HG03521 (cell line): ENCODE data around the gene CDH26.

Experiments used
- ATAC-seq: cut with Tn5 transposase; IDR thresholded peaks from one replicate; pipeline ENCODE4 v1.9.1; 2021; ENCODE audit warnings: mild to moderate bottlenecking, moderate library complexity; ENCODE audit not compliant: unreplicated experiment

Gene CDH26

GRCh38 chr20:60010689-60011458 lies 52.7 kb downstream of the CDH26 start:
- no peak for ATAC-seq

DNA sequence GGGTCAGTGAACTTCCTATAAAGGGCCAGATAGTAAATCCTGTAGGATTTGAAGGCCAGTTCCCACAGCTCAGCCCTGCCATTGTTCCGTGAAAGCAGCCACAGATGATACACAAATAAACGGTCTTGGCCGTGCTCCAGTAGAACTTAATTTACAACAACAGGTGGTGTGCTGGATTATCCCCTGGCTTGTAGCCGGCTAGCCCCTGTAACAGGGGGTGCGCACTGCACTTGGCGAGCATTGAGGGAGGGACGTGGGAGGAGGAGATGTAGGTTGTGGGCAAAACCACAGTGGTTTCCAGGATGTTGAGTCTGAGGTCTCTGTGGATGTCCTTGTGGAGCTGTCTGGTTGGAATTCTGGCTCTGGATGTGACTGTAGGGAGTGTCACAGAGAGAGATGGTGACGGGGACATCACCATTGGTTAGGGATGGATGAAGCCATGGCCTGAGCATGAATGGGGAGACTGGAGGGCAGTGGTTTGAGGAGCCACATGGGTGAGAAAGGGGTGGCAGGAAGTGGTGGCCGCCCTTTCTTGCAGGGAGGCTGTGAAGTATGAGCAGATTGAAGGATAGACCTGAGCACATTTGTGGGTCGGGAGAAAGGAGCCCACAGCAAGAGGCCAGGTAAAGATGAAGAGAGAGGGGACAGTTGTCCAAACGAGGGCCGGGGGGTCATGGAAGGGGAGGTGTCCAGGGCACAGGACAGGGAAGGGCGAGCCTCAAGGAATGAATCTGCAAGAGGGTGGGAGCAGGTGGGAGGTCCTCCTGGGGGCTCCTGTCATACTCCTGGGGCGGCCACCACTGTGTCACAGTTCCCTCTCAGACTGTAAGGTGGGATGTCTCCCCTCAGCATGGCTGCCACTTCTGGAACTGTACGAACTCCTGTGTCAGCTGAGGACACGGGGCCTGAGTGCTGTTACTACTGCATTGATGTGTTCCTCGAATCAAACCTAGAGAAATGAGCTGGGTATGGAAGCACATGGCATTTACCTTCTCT lies 53.6 kb downstream of the CDH26 start:
- no peak for ATAC-seq

- no peak for ATAC-seq
These were observed 55.3 kb downstream of the CDH26 start for GRCh38 chr20:60013296-60014139.

DNA sequence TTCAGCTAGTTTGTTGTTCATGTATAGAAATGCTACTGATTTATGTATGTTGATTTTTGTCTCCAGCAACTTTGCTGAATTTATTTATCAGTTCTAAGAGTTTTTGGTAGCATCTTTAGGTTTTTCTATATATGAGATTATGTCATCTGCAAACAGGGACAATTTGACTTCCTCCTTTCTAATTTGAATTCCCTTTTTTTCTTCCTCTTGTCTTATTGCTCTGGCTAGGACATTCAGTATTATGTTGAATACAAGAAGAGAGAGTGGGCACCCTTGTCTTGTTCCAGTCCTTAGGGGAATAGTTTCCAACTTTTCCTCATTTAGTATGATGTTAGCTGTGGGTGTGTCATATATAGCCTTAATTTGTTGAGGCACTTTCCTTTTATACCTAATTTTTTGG lies 58.2 kb downstream of the CDH26 start:
- ATAC-seq, result no peak

DNA sequence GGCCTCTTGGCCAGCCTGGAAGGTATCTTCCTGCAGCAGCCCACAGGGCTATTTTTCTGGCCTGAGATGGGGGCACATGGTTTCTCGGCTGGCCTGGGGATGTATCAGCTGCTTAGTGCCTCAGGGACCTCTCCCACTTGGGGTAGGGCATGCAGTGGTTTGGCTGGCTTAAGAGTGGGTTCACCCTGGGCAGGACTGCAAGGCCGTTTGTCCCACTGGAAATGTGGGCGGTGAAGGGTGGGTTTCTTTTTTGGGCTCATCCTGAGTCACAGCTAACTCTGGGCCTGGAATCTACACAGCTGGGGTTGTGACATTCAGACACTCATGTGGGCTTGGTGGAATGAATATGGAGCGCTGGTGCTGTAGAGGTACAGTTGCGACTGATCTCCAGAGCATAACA lies 62.0 kb downstream of the CDH26 start:
- no peak for ATAC-seq

- ATAC-seq, result no peak
These were observed 62.9 kb downstream of the CDH26 start for GRCh38 chr20:60021104-60021503.

GRCh38 chr20:60022849-60023248 lies 64.6 kb downstream of the CDH26 start:
- no peak for ATAC-seq

DNA sequence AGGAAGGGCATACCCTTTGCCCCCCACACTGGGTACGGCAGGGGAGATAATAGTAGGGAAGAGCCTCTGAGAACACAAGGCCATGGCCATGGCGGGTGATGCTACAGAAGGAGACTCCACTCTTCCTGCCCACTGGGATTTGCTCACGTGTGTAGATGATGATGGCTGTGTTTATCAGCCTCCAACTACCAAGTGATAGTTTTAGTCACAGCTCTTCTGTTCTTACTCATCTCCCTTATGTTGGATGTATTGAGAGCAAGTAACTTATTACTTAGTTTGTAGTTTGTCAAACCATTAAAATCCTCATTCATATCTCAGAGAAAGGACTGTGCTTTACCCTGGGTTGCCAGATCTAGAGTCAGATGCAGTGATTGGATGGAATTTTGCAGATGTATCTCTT lies 66.0 kb downstream of the CDH26 start:
- ATAC-seq, result no peak

DNA sequence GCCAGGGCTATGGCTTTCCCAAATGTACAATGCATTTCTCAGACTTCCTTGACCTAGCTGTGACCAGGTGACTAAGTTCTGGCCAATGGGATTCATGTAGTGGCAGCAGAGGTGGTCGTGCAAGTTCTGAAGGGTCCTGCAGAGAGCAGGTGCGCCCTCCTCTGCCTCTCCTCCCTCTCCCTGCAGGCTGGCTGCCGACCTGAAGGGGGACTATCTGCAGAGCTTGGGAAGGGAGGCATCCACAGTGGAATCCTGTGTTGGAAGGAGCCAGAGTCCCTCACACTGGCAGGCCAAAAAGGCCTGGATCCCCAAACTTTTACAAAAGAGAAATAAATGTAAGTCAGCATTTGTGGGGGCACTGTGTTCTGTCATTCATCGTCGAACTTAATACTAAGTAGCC lies 66.6 kb downstream of the CDH26 start:
- ATAC-seq, result no peak

GRCh38 chr20:60026010-60026409 lies 67.8 kb downstream of the CDH26 start:
- ATAC-seq, result no peak

DNA sequence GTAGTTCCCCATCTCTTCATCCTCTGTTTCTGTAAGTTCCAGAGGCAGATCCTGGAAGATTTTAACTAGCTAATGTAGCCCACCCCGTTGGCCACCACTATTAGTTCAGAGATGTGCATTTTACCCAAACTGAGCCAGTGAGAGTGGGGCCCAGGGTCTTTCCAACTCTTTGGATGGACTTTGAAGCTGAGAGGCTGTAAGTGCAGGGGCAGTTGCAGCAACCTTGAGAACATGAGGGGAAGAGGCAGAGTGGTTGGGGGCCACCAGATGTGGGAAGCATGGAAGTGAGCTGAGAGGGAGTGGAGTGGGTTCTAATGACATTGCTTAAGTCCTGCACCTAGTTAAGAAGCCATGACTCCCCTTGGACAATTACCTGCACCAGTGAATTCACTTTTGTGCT lies 72.2 kb downstream of the CDH26 start:
- no peak for ATAC-seq

DNA sequence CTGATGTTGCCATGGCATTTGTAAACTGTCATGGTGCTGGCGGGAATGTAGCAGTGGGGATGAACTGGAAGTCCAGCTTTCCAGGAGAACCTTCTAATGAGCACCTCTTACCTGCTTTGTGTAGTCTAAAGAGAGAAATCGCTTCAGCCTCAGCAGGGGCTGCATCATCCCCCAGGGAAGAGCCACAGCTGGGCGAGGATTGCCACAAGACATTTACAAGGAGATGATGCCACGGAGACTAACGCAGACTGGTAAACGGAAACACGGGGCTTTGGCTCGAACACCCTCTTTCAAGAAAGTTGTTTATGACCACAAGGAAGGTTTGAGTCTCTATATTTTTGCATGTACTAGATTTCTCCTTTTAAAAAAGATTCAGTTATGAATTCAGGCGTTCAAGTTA lies 72.9 kb downstream of the CDH26 start:
- ATAC-seq, result no peak

DNA sequence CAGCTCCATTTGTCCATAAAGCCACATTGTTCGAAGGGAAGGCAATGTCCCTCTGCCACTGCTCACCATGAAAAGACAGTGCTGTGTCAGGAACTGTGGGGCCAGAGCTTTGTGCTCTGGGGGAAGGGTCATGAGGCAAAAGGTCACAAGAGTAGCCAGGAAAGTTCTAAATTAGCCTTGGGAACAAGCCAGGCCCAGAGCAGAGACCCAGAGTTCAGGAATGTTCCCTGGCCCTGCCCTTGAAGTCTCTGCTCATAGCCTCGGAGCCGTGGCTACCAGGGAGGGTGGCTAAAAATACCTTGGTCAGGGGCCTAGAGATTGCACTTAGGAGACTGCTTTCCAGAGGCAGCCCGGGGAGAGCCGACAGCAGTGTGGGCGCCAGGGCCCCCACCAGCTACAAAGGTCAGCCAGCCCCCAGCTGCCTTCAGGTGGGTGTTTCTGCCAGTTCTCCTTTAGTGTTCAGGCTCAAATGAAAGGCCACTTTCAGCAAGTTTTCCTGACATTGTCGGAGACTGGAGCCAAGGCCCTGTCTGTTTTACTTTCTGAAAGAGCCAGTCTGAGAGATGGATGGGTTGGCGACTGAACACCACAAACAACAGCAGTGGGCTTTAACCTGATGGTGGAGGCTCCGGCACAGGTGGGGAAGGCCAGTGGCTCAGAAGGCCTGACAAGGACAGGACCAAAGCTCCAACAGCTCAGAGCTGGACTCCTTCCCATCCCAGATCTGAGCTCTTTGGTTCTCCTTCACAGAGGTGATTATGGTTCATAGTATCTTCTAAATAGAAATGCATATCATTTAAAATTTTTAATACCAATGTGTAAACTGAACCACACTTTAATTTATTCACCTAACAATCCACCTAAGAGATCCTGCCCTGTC lies 76.2 kb downstream of the CDH26 start:
- no peak for ATAC-seq

GRCh38 chr20:60035486-60035885 lies 77.3 kb downstream of the CDH26 start:
- ATAC-seq, result no peak

- ATAC-seq, result no peak
These were observed 78.1 kb downstream of the CDH26 start for GRCh38 chr20:60036346-60036745.

DNA sequence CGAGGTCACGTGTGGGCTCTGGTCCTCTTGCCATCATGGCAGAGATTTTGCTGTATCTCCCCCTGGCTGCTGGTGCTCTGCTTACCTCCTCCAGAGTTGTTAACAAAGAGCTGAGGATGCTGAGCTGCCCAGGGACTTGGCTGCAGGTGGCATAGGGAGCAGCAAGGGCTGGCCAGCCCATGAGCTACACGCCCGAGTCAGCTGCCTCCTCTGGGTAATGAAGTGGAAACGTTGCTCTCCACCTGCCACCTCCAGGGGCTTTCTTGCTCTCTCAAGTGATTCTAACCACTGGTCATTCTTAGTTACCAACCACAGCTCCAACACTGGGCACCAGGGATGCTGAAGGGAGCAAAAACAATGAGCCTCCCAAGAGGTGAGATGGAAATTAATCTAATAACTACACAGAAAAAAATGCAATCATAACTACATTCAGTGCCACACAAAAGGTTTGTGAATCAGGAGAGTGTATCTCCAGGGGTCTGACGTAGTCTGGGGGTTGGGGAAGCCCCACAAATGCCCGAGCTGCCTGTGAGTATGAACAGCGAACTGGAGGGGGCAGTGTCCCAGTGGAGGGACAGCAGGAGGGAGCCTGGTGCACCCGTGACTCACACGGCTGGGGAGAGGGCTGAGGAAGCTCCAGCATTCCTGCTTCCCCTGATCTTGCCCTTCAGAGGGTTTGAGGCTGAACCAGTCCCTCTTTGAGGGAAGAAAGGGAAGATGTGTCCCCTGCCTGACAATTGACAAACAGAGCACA lies 78.7 kb downstream of the CDH26 start:
- ATAC-seq, result no peak

GRCh38 chr20:60038400-60039008 lies 80.3 kb downstream of the CDH26 start:
- no peak for ATAC-seq

DNA sequence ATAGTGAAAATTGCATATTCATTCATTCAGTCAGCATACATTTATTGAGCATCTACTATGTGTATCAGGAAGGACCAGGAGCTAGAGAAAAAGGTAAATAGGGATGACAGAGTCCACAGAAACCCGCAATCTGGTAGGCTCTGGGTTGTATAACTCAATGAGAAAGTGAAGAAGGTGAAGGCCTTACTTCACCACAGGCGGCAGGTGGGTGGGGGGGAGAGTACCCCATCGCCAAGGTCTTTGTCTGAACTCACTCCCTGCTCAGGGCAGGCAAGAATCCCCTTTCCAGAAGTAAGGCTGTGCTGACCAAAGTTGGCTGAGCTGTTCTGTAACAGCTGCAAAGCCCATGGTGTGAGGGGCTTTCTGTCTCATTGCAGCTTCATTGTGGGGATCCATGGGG lies 81.3 kb downstream of the CDH26 start:
- no peak for ATAC-seq
